Measurements from ENCODE around the gene TPCN2.

TPCN2 gene

GRCh38 chr11:69010964-69011623, 37.6 kb upstream of the TPCN2 start:
- H3K9me3 ChIP-seq (ENCODE audit: control insufficient read depth, insufficient read depth, low read depth, low read length): no peaks in the 10 kb centered on the region
- H3K4me3 ChIP-seq (ENCODE audit: low read depth, low read length): peak overlapping the region; percentile 40
- no peaks in the 10 kb centered on the region for H3K36me3 ChIP-seq (ENCODE audit: control insufficient read depth, insufficient read depth, low read length)
- peaks cover 68% of the 10 kb centered on the region for H3K4me1 ChIP-seq (ENCODE audit: control insufficient read depth, insufficient read depth, low read length)
- no peak overlapping the region for H3K27ac ChIP-seq (ENCODE audit: low read depth, low read length)
- peak overlapping the region; percentile 31 for H3K9ac ChIP-seq (ENCODE audit: low read length)
- no peaks in the 10 kb centered on the region for H3K27me3 ChIP-seq (ENCODE audit: control insufficient read depth, insufficient read depth, low read length)

GRCh38 chr11:69011624-69012091, 37.1 kb upstream of the TPCN2 start:
- H3K27ac ChIP-seq (ENCODE audit: low read depth, low read length): no peak overlapping the region
- peak overlapping the region; percentile 64; the same call in 1 of the 2 replicates for H3K4me3 ChIP-seq (ENCODE audit: low read depth, low read length)
- peaks cover 68% of the 10 kb centered on the region for H3K4me1 ChIP-seq (ENCODE audit: control insufficient read depth, insufficient read depth, low read length)
- H3K9ac ChIP-seq (ENCODE audit: low read length): peak overlapping the region; percentile 31
- H3K36me3 ChIP-seq (ENCODE audit: control insufficient read depth, insufficient read depth, low read length): no peaks in the 10 kb centered on the region
- no peaks in the 10 kb centered on the region for H3K9me3 ChIP-seq (ENCODE audit: control insufficient read depth, insufficient read depth, low read depth, low read length)
- no peaks in the 10 kb centered on the region for H3K27me3 ChIP-seq (ENCODE audit: control insufficient read depth, insufficient read depth, low read length)

GRCh38 chr11:69012092-69013008, 36.4 kb upstream of the TPCN2 start:
- H3K27me3 ChIP-seq (ENCODE audit: control insufficient read depth, insufficient read depth, low read length): no peaks in the 10 kb centered on the region
- peak overlapping the region; percentile 70 for H3K9ac ChIP-seq (ENCODE audit: low read length)
- H3K36me3 ChIP-seq (ENCODE audit: control insufficient read depth, insufficient read depth, low read length): no peaks in the 10 kb centered on the region
- no peaks in the 10 kb centered on the region for H3K9me3 ChIP-seq (ENCODE audit: control insufficient read depth, insufficient read depth, low read depth, low read length)
- peak overlapping the region; percentile 22; the same call in 1 of the 2 replicates for H3K27ac ChIP-seq (ENCODE audit: low read depth, low read length)
- H3K4me3 ChIP-seq (ENCODE audit: low read depth, low read length): peak overlapping the region; percentile 64
- peaks cover 68% of the 10 kb centered on the region for H3K4me1 ChIP-seq (ENCODE audit: control insufficient read depth, insufficient read depth, low read length)

GRCh38 chr11:69013009-69013951, 35.5 kb upstream of the TPCN2 start, which contains the start of gene MRGPRF:
TSS of gene MRGPRF (minus strand) at chr11:69013246. CDS start at chr11:69009901, 3,345 bp downstream.
- Histone ChIP-seq H3K9ac (ENCODE audit: low read length) (peak within 1 kb of the TSS; percentile 70), H3K36me3 (ENCODE audit: control insufficient read depth, insufficient read depth, low read length) (no peaks in the 10 kb centered on the region), H3K4me3 (ENCODE audit: low read depth, low read length) (peak within 1 kb of the TSS; percentile 64), H3K4me1 (ENCODE audit: control insufficient read depth, insufficient read depth, low read length) (peaks cover 60% of the 10 kb centered on the region), H3K9me3 (ENCODE audit: control insufficient read depth, insufficient read depth, low read depth, low read length) (no peaks in the 10 kb centered on the region), H3K27me3 (ENCODE audit: control insufficient read depth, insufficient read depth, low read length) (no peaks in the 10 kb centered on the region), H3K27ac (ENCODE audit: low read depth, low read length) (peak within 1 kb of the TSS; percentile 22; the same call in 1 of the 2 replicates)

GRCh38 chr11:69014084-69014851, 34.5 kb upstream of the TPCN2 start:
- H3K9ac ChIP-seq (ENCODE audit: low read length): peak overlapping the region; percentile 53

GRCh38 chr11:69014898-69015549, 33.7 kb upstream of the TPCN2 start:
- Histone ChIP-seq H3K27ac (ENCODE audit: low read depth, low read length) (no peak overlapping the region), H3K9ac (ENCODE audit: low read length) (peak overlapping the region; percentile 53), H3K36me3 (ENCODE audit: control insufficient read depth, insufficient read depth, low read length) (no peaks in the 10 kb centered on the region), H3K9me3 (ENCODE audit: control insufficient read depth, insufficient read depth, low read depth, low read length) (no peaks in the 10 kb centered on the region), H3K4me3 (ENCODE audit: low read depth, low read length) (no peak overlapping the region; the same call in 1 of the 2 replicates), H3K4me1 (ENCODE audit: control insufficient read depth, insufficient read depth, low read length) (peaks cover 44% of the 10 kb centered on the region), H3K27me3 (ENCODE audit: control insufficient read depth, insufficient read depth, low read length) (no peaks in the 10 kb centered on the region)

More at GRCh38 chr11:69014084-69014851, 34.5 kb upstream of the TPCN2 start:
- Histone ChIP-seq H3K27me3 (ENCODE audit: control insufficient read depth, insufficient read depth, low read length) (no peaks in the 10 kb centered on the region), H3K4me3 (ENCODE audit: low read depth, low read length) (peak overlapping the region; percentile 64), H3K36me3 (ENCODE audit: control insufficient read depth, insufficient read depth, low read length) (no peaks in the 10 kb centered on the region), H3K27ac (ENCODE audit: low read depth, low read length) (no peak overlapping the region; the same call in 1 of the 2 replicates), H3K9me3 (ENCODE audit: control insufficient read depth, insufficient read depth, low read depth, low read length) (no peaks in the 10 kb centered on the region), H3K4me1 (ENCODE audit: control insufficient read depth, insufficient read depth, low read length) (peaks cover 51% of the 10 kb centered on the region)

- no peaks in the 10 kb centered on the region for H3K27me3 ChIP-seq (ENCODE audit: control insufficient read depth, insufficient read depth, low read length)
- H3K9me3 ChIP-seq (ENCODE audit: control insufficient read depth, insufficient read depth, low read depth, low read length): no peaks in the 10 kb centered on the region
- no peaks in the 10 kb centered on the region for H3K36me3 ChIP-seq (ENCODE audit: control insufficient read depth, insufficient read depth, low read length)
- no peak overlapping the region for H3K27ac ChIP-seq (ENCODE audit: low read depth, low read length)
- no peak overlapping the region for H3K9ac ChIP-seq (ENCODE audit: low read length)
- peaks cover 18% of the 10 kb centered on the region for H3K4me1 ChIP-seq (ENCODE audit: control insufficient read depth, insufficient read depth, low read length)
- H3K4me3 ChIP-seq (ENCODE audit: low read depth, low read length): no peak overlapping the region
Measured at GRCh38 chr11:69017951-69018350, 30.8 kb upstream of the TPCN2 start.

- H3K27me3 ChIP-seq (ENCODE audit: control insufficient read depth, insufficient read depth, low read length): no peaks in the 10 kb centered on the region
- H3K9ac ChIP-seq (ENCODE audit: low read length): no peak overlapping the region
- H3K36me3 ChIP-seq (ENCODE audit: control insufficient read depth, insufficient read depth, low read length): no peaks in the 10 kb centered on the region
- H3K4me3 ChIP-seq (ENCODE audit: low read depth, low read length): no peak overlapping the region
- H3K27ac ChIP-seq (ENCODE audit: low read depth, low read length): no peak overlapping the region
- peaks cover 14% of the 10 kb centered on the region for H3K4me1 ChIP-seq (ENCODE audit: control insufficient read depth, insufficient read depth, low read length)
- no peaks in the 10 kb centered on the region for H3K9me3 ChIP-seq (ENCODE audit: control insufficient read depth, insufficient read depth, low read depth, low read length)
Measured at GRCh38 chr11:69018924-69019323, 29.8 kb upstream of the TPCN2 start.

GRCh38 chr11:69022260-69022659, 26.5 kb upstream of the TPCN2 start:
- Histone ChIP-seq H3K9me3 (ENCODE audit: control insufficient read depth, insufficient read depth, low read depth, low read length) (no peaks in the 10 kb centered on the region), H3K4me3 (ENCODE audit: low read depth, low read length) (no peak overlapping the region), H3K27ac (ENCODE audit: low read depth, low read length) (no peak overlapping the region), H3K4me1 (ENCODE audit: control insufficient read depth, insufficient read depth, low read length) (no peaks in the 10 kb centered on the region), H3K36me3 (ENCODE audit: control insufficient read depth, insufficient read depth, low read length) (no peaks in the 10 kb centered on the region), H3K27me3 (ENCODE audit: control insufficient read depth, insufficient read depth, low read length) (no peaks in the 10 kb centered on the region), H3K9ac (ENCODE audit: low read length) (no peak overlapping the region)
